Natural killer cell (primary cell): ENCODE measurements around the gene MRFAP1L1. TPM values are rescaled to one million over a fixed set of nuclear protein-coding genes. Genes with fewer than 3 reads are reported as not detected.
A peak's percentile ranks its signal among the peaks of the same experiment; 100 is the strongest.

Experiments
- ATAC-seq, 3 donors: fragments of 150-1000 bp in 2 of 3; fragments of 200-7000 bp in 1 of 3; cut with Tn5 transposase; 1 replicate in 1 of 3; 2 replicates in 2 of 3; pipeline ENCODE4 v1.10.0; 2021; ENCODE audit warnings: mild to moderate bottlenecking in 2 of 3, moderate library complexity in 2 of 3
- DNase-seq, 2 donors: peaks; one replicate each; pipeline versions ENCODE4 v3.0.0 to v3.0.0-alpha.2; 2013 to 2021; ENCODE audit warnings: mixed read lengths in 1 of 2
- H3K27ac ChIP-seq: one replicate; pipeline ENCODE4 v1.5.1; 2013; ENCODE audit warnings: mild to moderate bottlenecking, low read length
- H3K27me3 ChIP-seq: one replicate; pipeline ENCODE4 v1.6.1; 2013; ENCODE audit warnings: low read length; ENCODE audit not compliant: control insufficient read depth, insufficient read depth
- H3K36me3 ChIP-seq: one replicate; pipeline ENCODE4 v1.6.1; 2013; ENCODE audit warnings: low read length; ENCODE audit not compliant: control insufficient read depth, insufficient read depth
- H3K4me1 ChIP-seq: one replicate; pipeline ENCODE4 v1.6.1; 2013; ENCODE audit warnings: low read length; ENCODE audit not compliant: control insufficient read depth, insufficient read depth
- H3K4me3 ChIP-seq: one replicate; pipeline ENCODE4 v1.5.1; 2013; ENCODE audit warnings: low read length
- H3K9me3 ChIP-seq: one replicate; pipeline ENCODE4 v1.6.1; 2013; ENCODE audit warnings: low read length; ENCODE audit not compliant: control insufficient read depth, insufficient read depth
- H3K27ac Mint-ChIP-seq, 2 donors: one replicate each; pipeline ENCODE4 v1.8.0; 2022; ENCODE audit warnings: mild to moderate bottlenecking in 2 of 2, mixed read lengths in 2 of 2, moderate library complexity in 1 of 2
- H3K27me3 Mint-ChIP-seq, 2 donors: one replicate each; pipeline ENCODE4 v1.8.0; 2022; ENCODE audit warnings: low read depth in 2 of 2, mixed read lengths in 2 of 2
- H3K36me3 Mint-ChIP-seq: one replicate; pipeline ENCODE4 v1.8.0; 2022; ENCODE audit warnings: mixed read lengths
- H3K4me1 Mint-ChIP-seq, 2 donors: one replicate each; pipeline ENCODE4 v1.8.0; 2022; ENCODE audit warnings: mixed read lengths in 2 of 2
- H3K4me3 Mint-ChIP-seq: one replicate; pipeline ENCODE4 v1.8.0; 2022; ENCODE audit warnings: mild to moderate bottlenecking, moderate library complexity, mixed read lengths
- H3K9me3 Mint-ChIP-seq, 2 donors: one replicate each; pipeline ENCODE4 v1.8.0; 2022; ENCODE audit warnings: mixed read lengths in 2 of 2
- WGBS: methylation state at CpG from one replicate; pipeline ENCODE4 v1.1.7; 2013; ENCODE audit warnings: missing lambda C conversion rate; ENCODE audit not compliant: insufficient coverage; 5-methylcytosine and 5-hydroxymethylcytosine counted together
- intact Hi-C: fragments of 100-400 bp; cut with micrococcal nuclease; formaldehyde crosslinking; loops from one replicate; pipeline ENCODE4 v1.14.2; 2022
- total RNA-seq, 4 donors: library from RNA; stranded (reverse); fragments of 120-200 nt in 1 of 4; gene quantifications; one replicate each; pipeline versions ENCODE4 v1.2.3 to v1.2.4, GENCODE V29; 2013 to 2022
- TF ChIP-seq, protein P1 (sequence below): fragments of 200-600 bp; IDR thresholded peaks from one replicate; pipeline ENCODE4 v1.8.0; 2022; ENCODE audit warnings: antibody characterized with exemption

Gene MRFAP1L1
- total RNA-seq, 3 donors from 2014 or later (not counting 1 experiment from before 2014, with no cell fraction given), result 38.4 to 60.9 (median 40.8) TPM

DNA sequence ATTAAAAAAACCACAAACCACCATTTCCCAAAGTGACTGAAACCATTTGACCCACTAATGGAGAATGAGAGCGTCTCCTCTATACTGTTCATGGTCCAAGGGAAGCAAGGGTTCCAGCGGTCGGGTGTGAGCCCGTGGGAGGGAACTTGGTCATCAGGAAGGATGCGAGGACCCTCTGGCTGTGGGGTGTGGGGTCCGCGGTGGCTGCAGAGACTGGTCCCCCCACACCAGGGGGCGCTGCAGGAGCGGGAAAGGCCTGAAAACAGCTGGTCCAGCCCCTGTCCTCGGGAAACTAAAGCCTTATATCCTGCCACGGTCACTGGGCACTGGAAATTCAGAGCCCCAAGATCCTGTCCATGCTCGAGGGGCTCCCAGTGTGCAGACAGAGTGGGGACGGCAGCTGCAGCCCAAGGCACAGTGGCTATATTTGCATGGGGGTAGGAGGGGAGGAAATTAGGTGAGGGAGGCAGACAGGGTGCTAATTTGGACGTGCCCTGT lies 10.6 kb upstream of the MRFAP1L1 start:
- H3K27ac ChIP-seq, result no peak overlapping the region
- WGBS, result 1% methylated on average over 13 of the region's 14 CpGs
- H3K9me3 Mint-ChIP-seq, result no peaks in the 10 kb centered on the region
- H3K36me3 ChIP-seq, result no peaks in the 10 kb centered on the region
- peaks cover 25 to 30% of the 10 kb centered on the region in 2 donors for H3K4me1 Mint-ChIP-seq
- H3K27me3 ChIP-seq, result no peaks in the 10 kb centered on the region
- no peaks in the 10 kb centered on the region for H3K36me3 Mint-ChIP-seq
- H3K4me3 ChIP-seq, result no peak overlapping the region
- no peaks in the 10 kb centered on the region for H3K9me3 ChIP-seq
- peak in 2 of 3 donors; percentile 49 to 57 for ATAC-seq
- TF ChIP-seq, protein P1, sequence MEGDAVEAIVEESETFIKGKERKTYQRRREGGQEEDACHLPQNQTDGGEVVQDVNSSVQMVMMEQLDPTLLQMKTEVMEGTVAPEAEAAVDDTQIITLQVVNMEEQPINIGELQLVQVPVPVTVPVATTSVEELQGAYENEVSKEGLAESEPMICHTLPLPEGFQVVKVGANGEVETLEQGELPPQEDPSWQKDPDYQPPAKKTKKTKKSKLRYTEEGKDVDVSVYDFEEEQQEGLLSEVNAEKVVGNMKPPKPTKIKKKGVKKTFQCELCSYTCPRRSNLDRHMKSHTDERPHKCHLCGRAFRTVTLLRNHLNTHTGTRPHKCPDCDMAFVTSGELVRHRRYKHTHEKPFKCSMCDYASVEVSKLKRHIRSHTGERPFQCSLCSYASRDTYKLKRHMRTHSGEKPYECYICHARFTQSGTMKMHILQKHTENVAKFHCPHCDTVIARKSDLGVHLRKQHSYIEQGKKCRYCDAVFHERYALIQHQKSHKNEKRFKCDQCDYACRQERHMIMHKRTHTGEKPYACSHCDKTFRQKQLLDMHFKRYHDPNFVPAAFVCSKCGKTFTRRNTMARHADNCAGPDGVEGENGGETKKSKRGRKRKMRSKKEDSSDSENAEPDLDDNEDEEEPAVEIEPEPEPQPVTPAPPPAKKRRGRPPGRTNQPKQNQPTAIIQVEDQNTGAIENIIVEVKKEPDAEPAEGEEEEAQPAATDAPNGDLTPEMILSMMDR, result peak; percentile 99
- DNase-seq, result peak; percentile 85 to 86
- H3K4me1 ChIP-seq, result peaks cover 27% of the 10 kb centered on the region
- no peaks in the 10 kb centered on the region for H3K27me3 Mint-ChIP-seq
- H3K27ac Mint-ChIP-seq, result peak overlapping the region; percentile 48 to 79
- intact Hi-C loops, result loop anchor here (1.0 to 2.0 kb wide), 3 partner anchors 154 to 350 kb away; no protein-coding TSS in a partner anchor
- peak overlapping the region; percentile 71 for H3K4me3 Mint-ChIP-seq

DNA sequence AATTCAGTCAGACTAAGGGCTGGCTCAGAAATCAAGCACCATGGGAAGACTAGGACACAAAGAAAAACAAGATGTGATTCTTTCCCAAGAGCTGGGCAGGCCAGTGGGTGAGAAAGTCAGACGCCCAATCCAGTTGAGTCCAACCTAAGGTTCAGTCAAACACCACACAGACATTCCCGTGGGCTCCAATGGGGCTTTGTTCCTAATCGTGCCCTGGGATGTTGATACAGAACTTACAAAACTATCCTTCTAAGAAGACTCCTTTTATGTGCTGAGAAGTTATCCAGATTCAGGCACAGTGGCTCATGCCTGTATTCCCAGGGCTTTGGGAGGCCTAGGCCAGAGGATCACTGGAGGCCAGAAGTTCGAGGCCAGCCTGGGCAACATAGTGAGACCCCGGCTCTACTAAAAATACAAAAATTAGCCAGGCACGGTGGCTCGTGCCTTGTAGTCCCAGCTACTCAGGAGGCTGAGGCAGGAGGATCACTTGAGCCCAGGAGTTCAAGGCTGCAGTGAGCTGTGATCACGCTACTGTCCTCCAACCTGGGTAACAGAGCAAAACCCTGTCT lies 10.0 kb upstream of the MRFAP1L1 start:
- DNase-seq, result no peak
- ATAC-seq, result no peak
- H3K4me3 Mint-ChIP-seq, result no peak overlapping the region
- H3K36me3 ChIP-seq, result no peaks in the 10 kb centered on the region
- H3K36me3 Mint-ChIP-seq, result no peaks in the 10 kb centered on the region
- no peaks in the 10 kb centered on the region for H3K9me3 ChIP-seq
- H3K4me1 Mint-ChIP-seq, result peaks cover 26 to 30% of the 10 kb centered on the region in 2 donors
- H3K27ac Mint-ChIP-seq, result peak overlapping the region; percentile 48 to 79
- WGBS, result 79% methylated on average over 8 of the region's 8 CpGs
- peaks cover 27% of the 10 kb centered on the region for H3K4me1 ChIP-seq
- H3K27ac ChIP-seq, result no peak overlapping the region
- no peak overlapping the region for H3K4me3 ChIP-seq
- TF ChIP-seq, protein P1, result no peak
- H3K27me3 Mint-ChIP-seq, result no peaks in the 10 kb centered on the region
- H3K27me3 ChIP-seq, result no peaks in the 10 kb centered on the region
- intact Hi-C loops, result loop anchor here (1.0 to 2.0 kb wide), 3 partner anchors 155 to 351 kb away; no protein-coding TSS in a partner anchor
- no peaks in the 10 kb centered on the region for H3K9me3 Mint-ChIP-seq

- H3K9me3 ChIP-seq, result no peaks in the 10 kb centered on the region
- no peak for DNase-seq
- peaks cover 26 to 30% of the 10 kb centered on the region in 2 donors for H3K4me1 Mint-ChIP-seq
Measured at GRCh38 chr4:6718932-6719610, 9.4 kb upstream of the MRFAP1L1 start.

More at GRCh38 chr4:6718932-6719610, 9.4 kb upstream of the MRFAP1L1 start:
- ATAC-seq, result no peak
- no peak overlapping the region for H3K4me3 ChIP-seq
- H3K27ac Mint-ChIP-seq, result peak overlapping the region; percentile 59 to 64
- TF ChIP-seq, protein P1, result no peak
- H3K4me3 Mint-ChIP-seq, result peak overlapping the region; percentile 61
- no peak overlapping the region for H3K27ac ChIP-seq
- no peaks in the 10 kb centered on the region for H3K36me3 ChIP-seq
- H3K9me3 Mint-ChIP-seq, result no peaks in the 10 kb centered on the region
- intact Hi-C loops, result no loop called here
- peaks cover 27% of the 10 kb centered on the region for H3K4me1 ChIP-seq
- 92% methylated on average over 7 of the region's 7 CpGs for WGBS
- H3K27me3 ChIP-seq, result no peaks in the 10 kb centered on the region
- H3K27me3 Mint-ChIP-seq, result no peaks in the 10 kb centered on the region
- no peaks in the 10 kb centered on the region for H3K36me3 Mint-ChIP-seq
